GM21360 (cell line): ENCODE results near the gene VWA5B1.
"Not testable (repeated sequence)": the region's sequence is repeated elsewhere in the genome, so short reads cannot be mapped to it uniquely, and the experiment has no call there.

Source experiments
- ATAC-seq: cut with Tn5 transposase; IDR thresholded peaks from one replicate; pipeline ENCODE4 v1.9.1; 2021; ENCODE audit warnings: mild to moderate bottlenecking, moderate library complexity; ENCODE audit not compliant: unreplicated experiment

VWA5B1 gene

GRCh38 chr1:20290624-20291597 is at the start of gene VWA5B1:
TSS of gene VWA5B1 (plus strand) at chr1:20290875. CDS start at chr1:20310602, 19,727 bp downstream.
- no peak for ATAC-seq

- ATAC-seq: no peak
Measured at GRCh38 chr1:20242890-20243479, 47.7 kb upstream of the VWA5B1 start.

- ATAC-seq: no peak
Measured at GRCh38 chr1:20248971-20249612, 41.6 kb upstream of the VWA5B1 start.

GRCh38 chr1:20250340-20250989 is 40.2 kb upstream of the VWA5B1 start:
- ATAC-seq: no peak

GRCh38 chr1:20252587-20252986 is 38.1 kb upstream of the VWA5B1 start:
- ATAC-seq: no peak

GRCh38 chr1:20255666-20256065 is 35.0 kb upstream of the VWA5B1 start:
- no peak for ATAC-seq

GRCh38 chr1:20259646-20260045 is 31.0 kb upstream of the VWA5B1 start:
- no peak for ATAC-seq

GRCh38 chr1:20261095-20261494 is 29.6 kb upstream of the VWA5B1 start:
- ATAC-seq: no peak

- ATAC-seq: no peak
Measured at GRCh38 chr1:20262810-20263534, 27.7 kb upstream of the VWA5B1 start.

- no peak for ATAC-seq
Measured at GRCh38 chr1:20265250-20265649, 25.4 kb upstream of the VWA5B1 start.

- no peak for ATAC-seq
Measured at GRCh38 chr1:20266141-20266540, 24.5 kb upstream of the VWA5B1 start.

- no peak for ATAC-seq
Measured at GRCh38 chr1:20266642-20267041, 24.0 kb upstream of the VWA5B1 start.

- no peak for ATAC-seq
Measured at GRCh38 chr1:20271498-20272400, 18.9 kb upstream of the VWA5B1 start.

- ATAC-seq: not testable (repeated sequence)
Measured at GRCh38 chr1:20273716-20274115, 17.0 kb upstream of the VWA5B1 start.

GRCh38 chr1:20275319-20275925 is 15.3 kb upstream of the VWA5B1 start:
- no peak for ATAC-seq

GRCh38 chr1:20276485-20277159 is 14.1 kb upstream of the VWA5B1 start:
- ATAC-seq: no peak

GRCh38 chr1:20278692-20279130 is 12.0 kb upstream of the VWA5B1 start:
- no peak for ATAC-seq

- ATAC-seq: no peak
Measured at GRCh38 chr1:20279509-20279908, 11.2 kb upstream of the VWA5B1 start.
